HUES48 (cell line): Measurements from ENCODE around the gene NLRX1.
"Not testable (repeated sequence)": the region's sequence is repeated elsewhere in the genome, so short reads cannot be mapped to it uniquely, and the experiment has no call there.

Source experiments
- H3K27ac ChIP-seq: one replicate; pipeline ENCODE4 v1.7.0; 2013; ENCODE audit warnings: low read depth, low read length, inconsistent platforms
- H3K27me3 ChIP-seq: 2 replicates; pipeline ENCODE4 v1.6.1; 2013; ENCODE audit warnings: mild to moderate bottlenecking, low read length; ENCODE audit not compliant: control insufficient read depth, insufficient read depth
- H3K36me3 ChIP-seq: 2 replicates; pipeline ENCODE4 v1.6.1; 2013; ENCODE audit warnings: low read length; ENCODE audit not compliant: control insufficient read depth, insufficient read depth
- H3K4me1 ChIP-seq: 2 replicates; pipeline ENCODE4 v1.6.1; 2013; ENCODE audit warnings: mild to moderate bottlenecking, low read length; ENCODE audit not compliant: control insufficient read depth, insufficient read depth
- H3K4me3 ChIP-seq: 2 replicates; pipeline ENCODE4 v1.5.1; 2013; ENCODE audit warnings: mild to moderate bottlenecking, low read depth, low read length
- H3K9ac ChIP-seq: 2 replicates; pipeline ENCODE4 v1.6.1; 2013; ENCODE audit warnings: mild to moderate bottlenecking, low read depth, low read length, moderate library complexity
- H3K9me3 ChIP-seq: 2 replicates; pipeline ENCODE4 v1.6.1; 2013; ENCODE audit warnings: low read length; ENCODE audit not compliant: control insufficient read depth, insufficient read depth

NLRX1 gene

DNA sequence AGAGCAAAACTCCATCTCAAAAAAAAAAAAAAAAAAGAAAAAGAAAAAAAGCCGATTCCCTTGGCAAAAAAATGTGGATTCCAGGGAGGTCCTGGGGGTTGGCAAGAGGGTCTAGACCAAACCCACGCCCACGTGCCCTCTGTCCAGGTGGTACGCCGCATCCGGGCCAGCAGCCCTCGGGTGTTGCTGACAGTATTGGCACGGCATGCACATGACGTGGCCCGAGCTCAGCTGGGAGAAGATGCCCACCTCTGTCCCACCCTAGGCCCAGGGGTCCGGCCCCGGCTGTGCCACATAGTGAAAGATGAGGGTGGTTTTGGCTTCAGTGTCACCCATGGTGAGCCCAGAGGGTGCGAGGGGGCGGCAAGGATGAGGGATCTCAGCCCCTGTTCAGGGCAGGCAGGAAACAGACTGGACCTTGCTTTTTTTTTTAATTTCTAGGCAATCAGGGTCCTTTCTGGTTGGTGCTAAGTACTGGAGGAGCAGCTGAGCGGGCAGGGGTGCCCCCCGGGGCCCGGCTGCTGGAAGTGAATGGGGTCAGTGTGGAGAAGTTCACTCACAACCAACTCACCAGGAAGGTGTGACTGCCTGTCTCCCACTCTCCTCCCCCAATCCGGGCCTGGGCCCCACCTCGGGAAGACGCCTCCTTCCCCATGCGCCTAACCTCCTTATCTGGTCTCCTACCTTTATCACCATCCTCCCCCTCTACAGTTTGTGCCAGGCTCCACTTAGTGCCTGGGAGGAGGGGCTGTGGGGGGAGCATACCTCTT lies 18.8 kb downstream of the NLRX1 start:
- H3K27me3 ChIP-seq = no peaks in the 10 kb centered on the region

DNA sequence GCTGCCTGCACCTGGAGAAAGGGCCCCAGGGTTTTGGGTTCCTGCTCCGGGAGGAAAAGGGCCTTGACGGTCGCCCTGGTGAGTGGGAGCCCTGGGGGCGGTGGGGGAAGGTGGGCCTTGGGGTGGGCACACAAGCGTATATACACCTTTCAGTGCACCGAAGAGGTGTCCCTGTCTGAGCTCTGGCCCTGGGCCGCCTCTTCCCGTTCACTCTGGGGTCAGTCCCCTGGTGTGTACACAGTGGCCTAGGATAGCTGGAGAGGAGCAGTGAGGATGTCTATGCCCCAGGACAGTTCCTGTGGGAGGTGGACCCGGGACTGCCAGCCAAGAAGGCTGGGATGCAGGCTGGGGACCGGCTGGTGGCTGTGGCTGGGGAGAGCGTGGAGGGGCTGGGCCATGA lies 19.5 kb downstream of the NLRX1 start:
- H3K9ac ChIP-seq = no peak overlapping the region
- no peaks in the 10 kb centered on the region for H3K4me1 ChIP-seq
- H3K36me3 ChIP-seq = no peaks in the 10 kb centered on the region
- H3K4me3 ChIP-seq = no peak overlapping the region
- H3K27me3 ChIP-seq = no peaks in the 10 kb centered on the region
- H3K27ac ChIP-seq = no peak overlapping the region
- H3K9me3 ChIP-seq = no peaks in the 10 kb centered on the region

More for the DNA sequence above, 18.8 kb downstream of the NLRX1 start:
- H3K4me1 ChIP-seq = no peaks in the 10 kb centered on the region
- H3K9ac ChIP-seq = no peak overlapping the region
- H3K9me3 ChIP-seq = no peaks in the 10 kb centered on the region
- H3K36me3 ChIP-seq = no peaks in the 10 kb centered on the region
- no peak overlapping the region for H3K4me3 ChIP-seq
- H3K27ac ChIP-seq = no peak overlapping the region

DNA sequence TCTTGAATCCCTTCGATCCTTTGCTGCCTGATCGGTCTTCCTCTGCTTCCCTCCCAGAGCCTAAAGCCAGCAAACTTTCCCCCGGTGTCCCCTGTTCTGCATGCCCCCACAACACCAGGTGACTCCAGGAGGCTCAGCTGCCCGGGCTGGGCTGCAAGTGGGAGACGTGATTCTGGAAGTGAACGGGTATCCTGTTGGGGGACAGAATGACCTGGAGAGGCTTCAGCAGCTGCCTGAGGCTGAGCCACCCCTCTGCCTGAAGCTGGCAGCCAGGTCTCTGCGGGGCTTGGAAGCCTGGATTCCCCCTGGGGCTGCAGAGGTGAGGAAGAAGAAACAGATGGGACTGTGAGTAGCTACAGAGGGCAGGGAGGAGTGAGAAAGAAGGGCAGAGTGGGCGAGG lies 20.4 kb downstream of the NLRX1 start:
- no peaks in the 10 kb centered on the region for H3K4me1 ChIP-seq
- H3K27ac ChIP-seq = no peak overlapping the region
- H3K27me3 ChIP-seq = no peaks in the 10 kb centered on the region
- no peak overlapping the region for H3K4me3 ChIP-seq
- H3K9ac ChIP-seq = no peak overlapping the region
- H3K9me3 ChIP-seq = no peaks in the 10 kb centered on the region
- no peaks in the 10 kb centered on the region for H3K36me3 ChIP-seq

DNA sequence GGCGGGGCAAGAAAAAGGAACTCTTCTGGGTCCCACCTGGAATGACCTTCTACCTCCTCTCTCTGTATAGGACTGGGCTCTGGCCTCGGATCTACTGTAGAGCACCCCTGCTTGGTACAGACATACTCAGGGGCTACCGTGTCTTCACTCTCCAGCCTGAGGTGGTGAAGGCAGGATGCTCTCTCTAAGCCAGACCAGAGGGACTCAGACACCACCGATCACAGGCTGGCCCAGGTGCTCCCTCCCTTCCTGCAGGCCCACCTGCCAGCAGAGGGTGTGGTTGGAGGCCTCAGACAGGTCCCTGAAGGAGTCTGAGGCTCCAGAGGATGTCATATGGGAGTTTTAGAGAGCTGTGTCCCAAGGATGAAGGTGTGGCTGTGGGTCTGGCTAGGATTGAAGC lies 20.9 kb downstream of the NLRX1 start:
- Histone ChIP-seq H3K9me3 (no peaks in the 10 kb centered on the region), H3K27ac (no peak overlapping the region), H3K4me3 (no peak overlapping the region), H3K4me1 (no peaks in the 10 kb centered on the region), H3K9ac (no peak overlapping the region), H3K36me3 (no peaks in the 10 kb centered on the region), H3K27me3 (no peaks in the 10 kb centered on the region)

DNA sequence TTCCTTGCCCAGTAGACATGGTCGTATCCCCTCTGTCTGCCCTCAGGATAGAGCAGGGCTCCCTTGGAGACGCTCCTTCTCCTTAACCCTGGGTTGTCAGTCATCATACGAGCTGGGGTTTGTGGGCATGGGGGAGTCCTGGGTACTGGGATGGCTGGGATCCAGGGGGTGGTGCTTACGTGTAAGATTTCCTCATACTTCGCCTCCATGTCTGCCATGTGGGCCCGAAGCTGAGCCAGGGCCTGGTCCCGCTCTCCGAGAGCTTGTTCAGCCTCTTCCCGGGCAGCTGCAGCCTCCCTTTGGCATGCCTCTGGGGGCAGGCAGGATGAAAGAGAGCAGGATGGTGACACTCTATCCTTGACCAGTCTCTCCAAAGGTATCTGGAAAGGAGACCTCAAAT lies 22.0 kb downstream of the NLRX1 start:
- no peaks in the 10 kb centered on the region for H3K36me3 ChIP-seq
- no peak overlapping the region for H3K9ac ChIP-seq
- no peak overlapping the region for H3K27ac ChIP-seq
- H3K9me3 ChIP-seq = no peaks in the 10 kb centered on the region
- H3K27me3 ChIP-seq = no peaks in the 10 kb centered on the region
- no peak overlapping the region for H3K4me3 ChIP-seq
- H3K4me1 ChIP-seq = 0 out of 2 replicates have a peak, but pooled peaks cover 4% of the 10 kb centered on the region

DNA sequence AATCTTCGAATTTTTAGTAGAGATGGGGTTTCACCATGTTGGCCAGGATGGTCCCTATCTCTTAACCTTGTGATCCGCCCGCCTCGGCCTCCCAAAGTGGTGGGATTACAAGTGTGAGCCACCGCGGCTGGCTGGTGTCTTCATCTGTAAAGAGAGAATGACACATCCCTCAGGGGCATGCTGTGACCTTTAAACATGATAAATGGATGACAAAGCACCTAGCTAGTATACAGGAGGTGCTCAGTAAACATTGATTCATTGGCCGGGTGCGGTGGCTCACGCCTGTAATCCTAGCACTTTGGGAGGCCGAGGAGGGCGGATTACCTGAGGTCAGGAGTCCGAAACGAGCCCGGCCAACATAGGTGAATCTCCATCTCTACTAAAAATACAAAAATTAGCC lies 22.7 kb downstream of the NLRX1 start:
- not testable (repeated sequence) for H3K4me3 ChIP-seq, H3K27me3 ChIP-seq, H3K27ac ChIP-seq, H3K36me3 ChIP-seq, H3K9me3 ChIP-seq, H3K4me1 ChIP-seq, H3K9ac ChIP-seq

DNA sequence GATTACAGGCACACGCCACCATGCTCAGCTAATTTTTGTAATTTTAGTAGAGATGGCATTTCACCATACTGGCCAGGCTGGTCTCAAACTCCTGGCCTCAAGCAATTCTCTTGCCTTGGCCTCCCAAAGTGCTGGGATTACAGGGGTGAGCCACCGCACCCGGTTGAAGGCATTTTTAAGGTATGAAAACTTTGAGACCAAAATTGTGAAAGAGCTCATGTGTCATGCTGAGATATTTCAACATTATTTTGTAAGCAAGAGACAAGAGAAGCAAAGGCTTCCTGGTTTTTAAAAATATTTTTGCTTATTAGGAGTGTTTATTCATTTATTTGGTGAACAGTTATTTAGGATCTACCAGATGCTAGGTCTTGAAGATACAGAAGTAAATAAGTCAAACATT lies 23.6 kb downstream of the NLRX1 start:
- no peak overlapping the region for H3K4me3 ChIP-seq
- H3K27ac ChIP-seq = no peak overlapping the region
- H3K27me3 ChIP-seq = no peaks in the 10 kb centered on the region
- H3K9me3 ChIP-seq = no peaks in the 10 kb centered on the region
- no peaks in the 10 kb centered on the region for H3K36me3 ChIP-seq
- peaks cover 5% of the 10 kb centered on the region; the same call in 1 of the 2 replicates for H3K4me1 ChIP-seq
- no peak overlapping the region for H3K9ac ChIP-seq

DNA sequence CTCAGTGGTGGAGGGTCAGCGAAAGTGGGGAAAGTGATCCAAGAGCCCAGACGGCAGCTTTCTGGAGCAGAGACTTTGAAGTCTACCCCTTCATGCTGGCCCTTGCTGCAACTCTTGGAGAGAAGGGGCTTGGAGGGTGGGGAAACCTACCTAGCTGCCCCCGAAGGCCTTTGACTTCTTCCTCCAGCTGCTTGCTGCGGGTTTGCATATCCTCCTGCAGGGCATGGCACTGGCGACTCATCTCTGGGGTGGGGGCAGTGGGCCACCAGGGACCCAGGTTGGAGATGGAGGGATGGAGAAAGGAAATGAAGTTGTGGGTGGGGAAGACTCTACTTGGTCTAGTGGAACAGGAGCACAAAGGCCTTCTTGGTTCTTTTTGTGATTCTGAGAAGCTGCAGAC lies 24.5 kb downstream of the NLRX1 start:
- no peak overlapping the region for H3K27ac ChIP-seq
- H3K27me3 ChIP-seq = no peaks in the 10 kb centered on the region
- H3K9ac ChIP-seq = no peak overlapping the region
- H3K4me3 ChIP-seq = no peak overlapping the region
- H3K4me1 ChIP-seq = peaks cover 5% of the 10 kb centered on the region; the same call in 1 of the 2 replicates
- H3K9me3 ChIP-seq = no peaks in the 10 kb centered on the region
- H3K36me3 ChIP-seq = no peaks in the 10 kb centered on the region

DNA sequence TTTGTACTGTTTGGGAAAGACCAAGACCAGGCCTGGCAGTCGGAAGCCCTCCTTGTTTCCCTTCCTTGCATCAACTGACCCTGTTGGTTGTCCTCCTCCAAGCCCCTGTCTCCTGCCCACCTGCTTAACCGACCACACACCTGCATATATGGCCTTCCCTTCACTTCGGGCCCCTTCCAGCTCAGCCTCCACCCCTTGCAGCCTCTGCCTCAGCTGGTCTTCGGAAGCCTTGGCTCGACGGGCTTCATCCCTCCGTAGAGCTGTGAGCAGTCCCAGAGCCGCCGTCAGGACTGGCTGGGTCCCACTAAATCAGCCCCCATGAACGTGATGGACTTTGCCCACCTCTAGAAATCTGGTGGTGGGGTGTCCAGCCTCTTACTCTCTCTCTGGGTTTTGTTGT lies 25.1 kb downstream of the NLRX1 start:
- H3K9ac ChIP-seq = no peak overlapping the region
- H3K4me1 ChIP-seq = peaks cover 5% of the 10 kb centered on the region; the same call in 1 of the 2 replicates
- no peak overlapping the region for H3K27ac ChIP-seq
- H3K9me3 ChIP-seq = no peaks in the 10 kb centered on the region
- H3K4me3 ChIP-seq = no peak overlapping the region
- H3K27me3 ChIP-seq = no peaks in the 10 kb centered on the region
- no peaks in the 10 kb centered on the region for H3K36me3 ChIP-seq

DNA sequence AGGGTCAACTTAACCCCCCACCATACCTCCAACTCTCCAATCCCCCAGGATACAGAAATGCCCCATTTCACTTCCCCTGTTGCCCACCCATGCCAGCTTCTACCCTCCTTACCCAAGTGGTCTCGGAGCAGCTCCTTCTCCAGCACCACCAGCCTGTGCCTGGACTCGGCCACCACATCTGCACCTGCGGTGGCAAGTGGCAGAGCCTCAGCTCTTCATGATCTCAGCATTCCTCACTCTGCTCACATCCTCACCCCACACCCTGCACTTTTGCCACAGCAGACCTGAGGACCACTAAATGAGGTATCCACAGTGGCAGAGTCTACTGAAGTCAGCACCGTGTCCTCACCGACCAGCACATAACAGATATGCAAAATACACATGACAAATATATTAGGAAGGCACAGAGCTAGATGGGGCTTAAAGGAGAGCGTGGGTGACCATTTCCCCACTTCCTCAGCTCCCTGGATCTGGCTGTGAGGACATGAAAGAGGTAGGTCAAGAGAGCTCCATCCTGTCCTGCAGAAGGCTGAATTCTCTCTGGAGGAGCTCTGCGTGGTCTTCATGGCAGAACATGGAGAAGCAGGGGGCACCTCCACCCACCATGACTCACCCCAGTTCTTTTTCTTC lies 26.4 kb downstream of the NLRX1 start:
- H3K9me3 ChIP-seq = no peaks in the 10 kb centered on the region
- H3K27me3 ChIP-seq = no peaks in the 10 kb centered on the region
- H3K27ac ChIP-seq = no peak overlapping the region
- H3K4me3 ChIP-seq = no peak overlapping the region
- no peak overlapping the region for H3K9ac ChIP-seq
- H3K36me3 ChIP-seq = no peaks in the 10 kb centered on the region
- peaks cover 5% of the 10 kb centered on the region; the same call in 1 of the 2 replicates for H3K4me1 ChIP-seq

DNA sequence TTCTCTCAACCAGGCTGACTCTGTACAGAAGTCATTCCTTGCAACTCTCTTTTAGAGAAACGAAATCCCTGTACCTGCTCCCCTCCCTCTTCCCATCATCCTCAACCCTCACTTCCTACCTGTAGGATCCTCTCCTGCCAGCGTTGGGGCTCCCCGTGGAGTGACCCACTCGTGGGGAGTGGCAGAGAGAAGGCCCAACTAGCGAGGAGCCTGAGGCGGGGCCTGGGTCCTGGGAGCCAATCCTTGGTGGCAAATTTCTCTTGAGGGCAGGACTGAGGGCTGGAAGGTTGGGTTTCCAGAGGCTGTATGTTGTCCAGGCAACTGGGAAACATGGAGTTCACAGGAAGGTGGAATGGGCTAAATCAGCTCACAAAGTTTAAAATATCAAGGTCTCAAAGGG lies 27.2 kb downstream of the NLRX1 start:
- Histone ChIP-seq H3K27me3 (no peaks in the 10 kb centered on the region), H3K27ac (no peak overlapping the region), H3K36me3 (no peaks in the 10 kb centered on the region), H3K9me3 (no peaks in the 10 kb centered on the region), H3K4me3 (0 out of 2 replicates have a peak overlapping the region, but pooled peaks have one; percentile 18), H3K4me1 (peaks cover 5% of the 10 kb centered on the region; the same call in 1 of the 2 replicates), H3K9ac (no peak overlapping the region)
